HL-60 (cell line): Measurements from ENCODE around the gene UBE2E1.

Experiments
- CTCF ChIP-seq: IDR thresholded peaks from one replicate; pipeline ENCODE4 v1.5.1; 2011; ENCODE audit warnings: low read length, control low read depth, inconsistent platforms; ENCODE audit not compliant: insufficient read depth
- POLR2AphosphoS5 ChIP-seq: IDR thresholded peaks from 2 replicates; pipeline ENCODE4 v1.6.1; 2012; ENCODE audit warnings: low read depth
- REST ChIP-seq: IDR thresholded peaks from 2 replicates; pipeline ENCODE4 v1.6.1; 2012; ENCODE audit warnings: low read depth; ENCODE audit not compliant: insufficient replicate concordance

GRCh38 chr3:23934253-23934652 lies 128.5 kb downstream of the UBE2E1 start:
- TF ChIP-seq CTCF (no peak), POLR2AphosphoS5 (no peak), REST (no peak)
